Head of caudate nucleus (tissue), 42 donors: ENCODE results near the gene SDC3.

Source experiments
- DNase-seq, 42 donors: peaks; one replicate each; pipeline versions ENCODE4 v3.0.0 to v3.0.0-alpha.2; 2020 to 2021; ENCODE audit warnings: mixed read lengths in 7 of 42
- intact Hi-C: fragments of 100-400 bp; cut with DNase I; formaldehyde crosslinking; loops from one replicate; pipeline ENCODE4 v1.15.0; 2022

Gene SDC3

GRCh38 chr1:30895944-30896660 is 12.5 kb downstream of the SDC3 start:
- DNase-seq = no peak
- intact Hi-C loops = no loop called here

DNA sequence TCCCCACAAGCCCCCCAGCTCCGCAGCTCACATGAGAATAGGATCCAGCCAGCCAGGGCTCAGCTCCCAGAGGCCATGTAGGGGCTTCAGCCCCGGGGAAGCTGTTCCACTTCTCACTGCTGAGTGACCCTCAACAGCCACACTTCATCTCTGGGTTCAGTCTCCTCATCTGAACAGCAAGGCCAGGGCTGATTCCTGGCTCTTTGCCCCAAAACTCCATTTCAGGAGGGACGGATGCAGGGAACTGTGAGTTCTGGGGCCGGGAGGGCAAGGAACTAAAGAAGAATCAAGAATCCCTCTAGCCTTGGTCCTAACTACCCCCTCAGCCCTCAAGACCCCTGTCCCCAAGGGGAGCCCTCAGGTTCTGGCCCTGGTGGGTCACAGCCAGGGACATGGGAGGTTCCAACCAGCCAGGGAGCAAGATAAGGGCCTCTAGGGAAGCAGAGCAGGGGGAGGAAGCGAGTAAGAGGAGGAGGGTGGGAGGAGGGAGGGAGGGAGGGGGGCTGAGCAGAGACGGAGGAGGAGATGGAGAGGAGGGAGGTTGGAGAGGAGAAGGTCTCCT is 13.1 kb downstream of the SDC3 start:
- DNase-seq = no peak
- intact Hi-C loops = no loop called here

DNA sequence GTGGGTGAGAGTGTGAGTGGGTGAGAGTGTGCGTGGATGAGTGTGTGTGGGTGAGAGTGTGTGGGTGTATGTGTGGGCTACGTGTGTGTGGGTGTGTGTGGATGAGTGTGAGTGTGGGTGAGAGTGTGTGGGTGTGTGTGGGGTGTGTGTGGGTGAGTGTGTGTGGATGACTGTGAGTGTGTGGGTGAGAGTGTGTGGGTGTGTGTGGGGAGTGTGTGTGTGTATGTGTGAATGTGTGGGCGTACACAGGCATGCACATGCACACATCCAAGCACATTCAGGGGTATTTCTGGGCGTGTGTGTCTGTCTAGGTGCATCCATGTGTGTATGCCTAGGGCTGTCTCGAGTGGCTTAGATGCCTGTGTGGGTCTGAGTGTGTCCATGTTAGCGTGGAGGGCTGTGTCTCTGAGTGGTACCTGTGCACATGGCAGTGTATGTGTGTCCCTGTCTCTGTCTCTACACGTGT is 14.0 kb downstream of the SDC3 start:
- intact Hi-C loops = no loop called here
- DNase-seq = no peak

DNA sequence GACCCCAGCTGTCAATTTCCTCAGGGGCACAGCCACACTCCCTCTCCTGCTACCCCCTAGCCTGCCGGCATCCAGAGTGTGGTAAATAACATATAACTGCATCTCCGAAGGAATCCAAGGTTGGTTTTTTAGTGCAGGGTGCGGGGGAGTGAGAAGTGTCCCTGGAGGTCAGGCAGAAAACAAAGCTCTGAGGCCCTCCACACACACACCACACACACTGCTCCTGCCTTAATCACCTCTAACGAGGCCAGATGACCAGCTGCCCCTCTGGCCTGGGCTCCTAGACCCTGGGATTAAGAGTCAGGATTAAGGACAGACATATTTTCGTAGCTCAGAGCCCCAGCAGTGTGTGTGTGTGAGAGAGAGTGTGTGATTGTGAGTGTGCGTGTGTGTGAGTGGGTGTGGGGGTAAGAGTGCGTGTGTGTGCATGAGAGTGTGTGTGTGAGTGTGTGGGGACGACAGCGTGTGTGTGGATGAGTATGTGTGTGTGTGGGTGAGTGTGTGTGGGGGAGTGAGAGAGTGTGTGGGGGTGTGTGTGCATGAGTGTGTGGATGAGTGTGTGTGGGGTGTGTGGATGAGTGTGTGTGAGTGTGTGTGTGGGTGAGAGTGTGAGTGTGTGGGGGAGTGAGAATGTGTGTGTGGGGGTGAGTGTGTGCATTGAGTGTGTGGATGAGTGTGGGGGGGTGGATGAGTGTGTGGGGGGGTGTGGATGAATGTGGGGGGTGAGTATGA is 14.6 kb downstream of the SDC3 start:
- intact Hi-C loops = no loop called here
- DNase-seq = no peak

DNA sequence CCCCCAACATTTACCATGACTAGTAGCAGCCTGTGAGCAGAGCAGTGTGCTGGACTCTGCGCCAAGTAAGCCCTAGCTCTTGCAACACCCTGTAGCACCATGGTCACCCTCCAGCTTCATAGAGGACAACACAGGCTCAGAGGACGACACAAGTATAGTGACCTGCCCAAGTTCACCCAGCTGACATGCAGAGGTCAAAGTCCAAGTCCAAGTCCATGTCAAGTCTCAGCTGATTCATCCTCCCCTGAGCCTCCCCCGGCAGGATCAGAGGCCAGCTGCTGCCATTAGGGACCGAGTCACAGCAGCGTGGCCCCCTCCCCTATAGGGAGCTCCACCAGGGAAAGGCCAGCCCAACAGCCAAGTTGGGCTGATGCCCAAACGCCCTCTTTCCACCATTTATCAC is 15.9 kb downstream of the SDC3 start:
- intact Hi-C loops = no loop called here
- no peak for DNase-seq

DNA sequence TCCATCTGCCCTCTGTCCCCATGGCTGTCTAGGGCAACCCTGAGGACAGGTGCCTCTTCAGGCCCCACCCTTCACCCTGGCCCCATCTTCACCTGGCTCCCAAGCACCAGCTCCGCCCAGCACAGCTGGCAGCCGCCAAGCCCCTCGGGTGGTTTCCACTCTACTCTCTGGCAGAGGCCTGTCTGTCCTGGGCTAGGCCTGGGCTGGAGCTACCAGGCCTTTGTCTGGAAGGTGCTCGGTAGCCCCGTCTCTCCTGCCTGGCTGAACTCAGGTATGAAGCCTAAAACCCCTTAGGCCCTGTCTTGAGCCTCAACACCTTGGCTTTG is 17.4 kb downstream of the SDC3 start:
- no peak for DNase-seq
- intact Hi-C loops = no loop called here

GRCh38 chr1:30890502-30891226 is 17.9 kb downstream of the SDC3 start:
- intact Hi-C loops = no loop called here

DNA sequence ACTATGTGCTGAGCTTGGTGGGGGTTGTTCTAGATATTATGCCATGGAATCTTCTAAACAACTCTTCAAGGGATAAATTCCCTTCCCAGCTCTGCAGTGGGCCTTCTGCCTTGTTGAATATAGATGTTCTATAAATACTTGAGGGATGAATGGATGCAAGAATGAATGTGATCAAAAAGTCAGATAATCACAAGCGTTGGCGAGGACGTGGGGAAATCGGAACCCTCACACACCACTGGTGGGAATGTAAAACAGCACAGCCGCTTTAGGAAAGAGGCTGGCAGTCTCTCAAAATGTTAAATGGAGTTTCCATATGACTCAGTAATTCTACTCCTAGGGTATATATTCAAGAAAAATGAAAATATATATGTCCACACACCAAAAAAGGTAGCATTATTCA is 19.0 kb downstream of the SDC3 start:
- no peak for DNase-seq
- intact Hi-C loops = no loop called here

More at GRCh38 chr1:30890502-30891226, 17.9 kb downstream of the SDC3 start:
- no peak for DNase-seq

DNA sequence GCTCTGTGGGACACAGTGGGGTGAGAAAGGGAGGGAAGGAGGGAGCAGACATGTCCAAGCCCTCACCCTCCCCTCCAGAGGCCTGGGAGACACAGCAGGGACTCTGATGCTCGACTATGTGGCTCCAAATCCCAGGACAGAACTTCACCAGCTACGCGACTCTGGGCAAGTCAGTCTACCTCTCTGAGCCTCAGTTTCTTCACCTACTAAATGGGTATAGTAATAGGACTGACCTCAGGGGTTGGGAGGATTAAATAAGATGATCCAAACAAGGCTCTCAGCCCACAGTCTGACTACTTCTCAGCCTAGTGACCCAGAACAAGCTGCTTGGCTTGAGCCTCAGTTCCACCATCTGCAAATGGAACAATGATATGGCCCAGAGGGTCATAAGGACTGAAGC is 19.6 kb downstream of the SDC3 start:
- intact Hi-C loops = no loop called here
- no peak for DNase-seq

DNA sequence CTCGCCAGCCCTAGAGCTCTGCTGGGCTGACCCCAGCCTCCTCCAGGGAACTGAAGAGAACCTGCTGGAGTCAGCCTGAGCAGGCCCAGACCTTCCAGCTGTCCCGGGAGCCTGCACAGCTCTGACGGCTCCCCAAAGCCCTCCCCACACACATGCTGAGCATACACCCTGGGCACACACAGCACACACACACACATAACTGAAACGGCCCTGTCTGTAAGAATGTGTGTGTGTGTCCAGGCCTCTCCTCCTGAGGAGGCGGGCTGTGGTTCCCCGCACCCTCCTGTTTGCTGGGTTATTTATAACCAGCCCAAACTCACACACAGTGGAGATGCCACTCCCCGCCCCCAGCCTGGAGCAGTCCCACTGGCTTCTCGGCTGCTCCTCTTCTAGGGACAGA is 20.2 kb downstream of the SDC3 start:
- peak in 1 of 42 donors; percentile 39 for DNase-seq
- intact Hi-C loops = no loop called here

- peak in 1 of 42 donors; percentile 58 for DNase-seq
- intact Hi-C loops = no loop called here
Observed at GRCh38 chr1:30887485-30888315, 20.9 kb downstream of the SDC3 start.

DNA sequence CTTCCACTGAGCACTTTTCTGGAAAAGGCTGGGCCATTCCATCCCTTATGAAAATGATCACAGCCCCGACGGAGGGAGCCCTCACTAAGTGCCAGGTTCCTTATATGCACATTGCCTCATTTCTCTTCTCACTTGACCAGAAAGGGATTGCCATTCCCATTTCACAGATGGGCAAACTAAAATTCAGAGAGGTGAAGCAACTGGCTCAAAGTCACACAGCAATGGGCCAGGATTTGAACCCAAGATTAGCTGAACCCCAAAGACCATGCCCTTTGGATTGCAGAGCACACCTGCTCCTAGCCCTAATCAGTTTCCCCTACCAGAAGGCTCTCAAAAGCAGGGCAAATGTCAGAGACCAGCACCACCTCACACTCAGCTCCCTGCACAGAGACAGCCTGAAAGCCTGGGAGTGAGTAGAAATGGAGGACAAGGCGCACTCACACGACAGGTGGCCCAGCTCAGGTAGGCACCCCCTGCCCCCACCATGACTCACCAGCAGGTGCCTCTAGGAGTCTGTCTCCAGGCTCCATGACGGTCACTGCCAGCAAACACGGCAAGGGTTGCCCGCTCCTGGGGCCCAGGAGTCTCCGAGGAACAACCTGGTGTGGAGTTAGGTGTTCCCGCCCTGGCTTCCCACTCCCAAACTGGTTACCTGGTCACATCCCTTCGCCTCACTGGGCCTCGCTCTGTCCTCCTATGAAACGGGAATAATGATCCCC is 21.7 kb downstream of the SDC3 start:
- intact Hi-C loops = no loop called here

DNA sequence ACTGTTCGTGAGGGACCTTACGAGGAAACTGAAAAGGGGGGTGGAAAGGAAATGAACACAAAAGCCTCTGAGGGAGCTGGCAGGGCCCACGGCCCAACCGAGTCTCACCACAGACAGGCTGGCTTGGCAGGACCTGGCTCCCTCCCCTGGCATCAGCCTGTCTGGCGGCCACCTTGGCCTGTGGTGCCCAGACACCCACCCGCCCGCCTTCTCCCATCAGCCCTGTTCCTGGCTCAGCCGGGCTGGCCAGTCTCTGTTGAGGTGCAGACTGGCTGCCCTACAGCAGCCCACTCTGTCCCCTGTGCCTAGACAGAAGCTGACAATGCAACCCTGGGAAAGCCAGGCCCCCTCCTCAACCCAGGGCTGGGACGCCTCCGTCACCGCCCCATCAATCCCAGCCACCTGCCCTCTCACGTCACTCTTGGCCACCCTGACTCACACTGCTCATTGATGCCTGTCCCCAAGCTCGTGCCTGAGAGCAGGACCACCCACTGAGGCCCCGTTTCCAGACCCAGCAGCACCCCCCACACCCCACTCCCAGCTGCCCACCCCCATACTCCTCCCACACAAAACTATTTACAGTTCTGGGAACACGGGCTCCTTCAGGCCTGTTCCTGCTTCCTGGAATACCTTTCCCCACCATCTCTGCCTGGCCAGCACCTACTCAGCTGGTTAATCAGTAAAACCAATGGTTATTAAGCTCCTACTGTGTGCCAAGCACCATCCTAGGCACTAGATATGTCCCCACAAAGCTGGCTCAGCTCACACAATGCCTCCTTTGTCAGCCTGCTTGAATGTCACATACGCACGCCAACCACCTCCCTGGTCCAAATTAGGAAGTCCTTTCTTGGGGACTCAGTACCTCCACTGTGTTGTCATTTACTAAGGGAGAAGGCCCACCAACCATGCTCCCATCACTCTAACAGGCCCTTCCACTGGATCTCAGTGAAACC is 22.7 kb downstream of the SDC3 start:
- DNase-seq = peak in 26 of 42 donors; percentile 40 to 85 (median 64)
- intact Hi-C loops = no loop called here

More for the DNA sequence above, 21.7 kb downstream of the SDC3 start:
- no peak for DNase-seq

- intact Hi-C loops = no loop called here
- DNase-seq = no peak
Observed at GRCh38 chr1:30884723-30885122, 23.8 kb downstream of the SDC3 start.

DNA sequence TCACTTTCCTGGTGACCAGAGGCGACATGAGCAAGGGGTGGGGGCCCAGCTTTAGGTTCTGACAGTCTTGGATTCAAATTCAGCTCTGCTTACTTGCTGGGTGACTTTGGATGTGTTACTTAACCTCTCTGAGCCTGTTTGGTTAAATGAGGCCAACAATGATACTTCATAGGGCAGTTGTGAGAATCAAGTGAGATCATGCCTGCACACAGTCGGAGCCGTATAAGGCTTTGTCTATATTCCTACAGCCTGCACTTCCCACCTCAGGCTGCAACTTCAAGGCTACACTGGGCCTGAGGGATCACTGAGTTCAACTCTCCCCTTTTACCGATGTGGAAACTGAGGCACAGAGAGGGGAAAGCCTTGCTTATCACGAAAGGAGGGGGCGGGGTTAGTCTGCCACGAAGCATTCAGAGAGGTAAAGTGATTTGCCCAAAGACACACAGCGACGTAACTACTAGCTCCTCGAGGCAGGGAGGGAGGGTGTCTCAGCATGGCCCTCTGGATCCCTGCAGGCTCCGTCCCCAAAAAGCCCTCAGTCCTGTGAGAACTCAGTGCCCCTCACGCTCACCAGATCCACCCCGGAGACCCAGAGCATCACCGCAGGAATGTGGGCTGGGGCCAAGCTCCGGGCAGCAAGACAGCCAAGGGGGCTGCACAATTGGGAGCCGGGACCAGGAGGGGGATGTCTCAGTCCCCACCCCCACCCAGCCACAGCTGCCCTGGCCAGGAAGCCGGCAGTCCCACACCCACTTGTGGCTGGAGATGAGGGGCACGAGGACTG is 25.0 kb downstream of the SDC3 start:
- peak in 18 of 42 donors; percentile 35 to 83 (median 67) for DNase-seq
- intact Hi-C loops = no loop called here

- DNase-seq = peak in 10 of 42 donors; percentile 27 to 57 (median 48)
- intact Hi-C loops = no loop called here
Observed at GRCh38 chr1:30882678-30883388, 25.7 kb downstream of the SDC3 start.
